ENCODE results near the gene ANKLE1. TPM values are rescaled to one million over a fixed set of nuclear protein-coding genes. Genes with fewer than 3 reads are reported as not detected.

The ANKLE1 gene
- total and polyA plus RNA-seq, 9 donors = 0.44 to 1.5 (median 1.0) TPM

GRCh38 chr19:17321655-17322489 is 40.2 kb downstream of the ANKLE1 start:
- Histone ChIP-seq H3K4me1 (ENCODE audit: control insufficient read depth, insufficient read depth, low read length) (peaks cover 3% of the 10 kb centered on the region), H3K4me3 (ENCODE audit: low read length) (no peak overlapping the region), H3K27ac (ENCODE audit: low read length) (no peak overlapping the region), H3K27me3 (ENCODE audit: control insufficient read depth, insufficient read depth, low read length) (no peaks in the 10 kb centered on the region), H3K36me3 (ENCODE audit: control insufficient read depth, insufficient read depth, low read length) (peaks cover 51% of the 10 kb centered on the region), H3K9me3 (replicated peaks; ENCODE audit: control insufficient read depth, low read depth, low read length) (no peaks in the 10 kb centered on the region)
- WGBS (ENCODE audit: insufficient coverage) = 75% methylated on average over 19 of the region's 19 CpGs
- no peak for DNase-seq

GRCh38 chr19:17322854-17323253 is 41.2 kb downstream of the ANKLE1 start:
- peaks cover 55% of the 10 kb centered on the region for H3K36me3 ChIP-seq (ENCODE audit: control insufficient read depth, insufficient read depth, low read length)
- no peak for DNase-seq
- H3K27me3 ChIP-seq (ENCODE audit: control insufficient read depth, insufficient read depth, low read length) = no peaks in the 10 kb centered on the region
- H3K27ac ChIP-seq (ENCODE audit: low read length) = no peak overlapping the region
- no peaks in the 10 kb centered on the region for H3K9me3 ChIP-seq (replicated peaks; ENCODE audit: control insufficient read depth, low read depth, low read length)
- peaks cover 3% of the 10 kb centered on the region for H3K4me1 ChIP-seq (ENCODE audit: control insufficient read depth, insufficient read depth, low read length)
- WGBS (ENCODE audit: insufficient coverage) = 64% methylated on average over 6 of the region's 10 CpGs
- H3K4me3 ChIP-seq (ENCODE audit: low read length) = no peak overlapping the region

GRCh38 chr19:17323300-17323963 is 41.7 kb downstream of the ANKLE1 start:
- Histone ChIP-seq H3K4me1 (ENCODE audit: control insufficient read depth, insufficient read depth, low read length) (peaks cover 7% of the 10 kb centered on the region), H3K4me3 (ENCODE audit: low read length) (no peak overlapping the region), H3K9me3 (replicated peaks; ENCODE audit: control insufficient read depth, low read depth, low read length) (no peaks in the 10 kb centered on the region), H3K27ac (ENCODE audit: low read length) (no peak overlapping the region), H3K27me3 (ENCODE audit: control insufficient read depth, insufficient read depth, low read length) (peaks cover 3% of the 10 kb centered on the region), H3K36me3 (ENCODE audit: control insufficient read depth, insufficient read depth, low read length) (peaks cover 55% of the 10 kb centered on the region)
- WGBS (ENCODE audit: insufficient coverage) = 17% methylated on average over 52 of the region's 56 CpGs
- DNase-seq = no peak

GRCh38 chr19:17323964-17324332 is 42.2 kb downstream of the ANKLE1 start:
- WGBS (ENCODE audit: insufficient coverage) = 8% methylated on average over 6 of the region's 7 CpGs
- DNase-seq = no peak
- Histone ChIP-seq H3K27ac (ENCODE audit: low read length) (no peak overlapping the region), H3K9me3 (replicated peaks; ENCODE audit: control insufficient read depth, low read depth, low read length) (no peaks in the 10 kb centered on the region), H3K4me3 (ENCODE audit: low read length) (no peak overlapping the region), H3K4me1 (ENCODE audit: control insufficient read depth, insufficient read depth, low read length) (peaks cover 10% of the 10 kb centered on the region), H3K36me3 (ENCODE audit: control insufficient read depth, insufficient read depth, low read length) (peaks cover 50% of the 10 kb centered on the region), H3K27me3 (ENCODE audit: control insufficient read depth, insufficient read depth, low read length) (peaks cover 6% of the 10 kb centered on the region)

GRCh38 chr19:17324357-17325114 is 42.8 kb downstream of the ANKLE1 start:
- Histone ChIP-seq H3K4me3 (ENCODE audit: low read length) (no peak overlapping the region), H3K4me1 (ENCODE audit: control insufficient read depth, insufficient read depth, low read length) (peaks cover 13% of the 10 kb centered on the region), H3K27ac (ENCODE audit: low read length) (no peak overlapping the region), H3K9me3 (replicated peaks; ENCODE audit: control insufficient read depth, low read depth, low read length) (no peaks in the 10 kb centered on the region), H3K27me3 (ENCODE audit: control insufficient read depth, insufficient read depth, low read length) (peaks cover 11% of the 10 kb centered on the region), H3K36me3 (ENCODE audit: control insufficient read depth, insufficient read depth, low read length) (peaks cover 45% of the 10 kb centered on the region)
- DNase-seq = no peak
- 82% methylated on average over 28 of the region's 28 CpGs for WGBS (ENCODE audit: insufficient coverage)

GRCh38 chr19:17325133-17325532 is 43.4 kb downstream of the ANKLE1 start:
- Histone ChIP-seq H3K27me3 (ENCODE audit: control insufficient read depth, insufficient read depth, low read length) (peaks cover 17% of the 10 kb centered on the region), H3K4me3 (ENCODE audit: low read length) (no peak overlapping the region), H3K27ac (ENCODE audit: low read length) (no peak overlapping the region), H3K36me3 (ENCODE audit: control insufficient read depth, insufficient read depth, low read length) (peaks cover 41% of the 10 kb centered on the region), H3K9me3 (replicated peaks; ENCODE audit: control insufficient read depth, low read depth, low read length) (no peaks in the 10 kb centered on the region), H3K4me1 (ENCODE audit: control insufficient read depth, insufficient read depth, low read length) (peaks cover 13% of the 10 kb centered on the region)
- 92% methylated on average over 16 of the region's 20 CpGs for WGBS (ENCODE audit: insufficient coverage)
- DNase-seq = no peak

- H3K27me3 ChIP-seq (ENCODE audit: control insufficient read depth, insufficient read depth, low read length) = peaks cover 26% of the 10 kb centered on the region
- 97% methylated on average over 5 of the region's 17 CpGs for WGBS (ENCODE audit: insufficient coverage)
- peaks cover 13% of the 10 kb centered on the region for H3K4me1 ChIP-seq (ENCODE audit: control insufficient read depth, insufficient read depth, low read length)
- peaks cover 41% of the 10 kb centered on the region for H3K36me3 ChIP-seq (ENCODE audit: control insufficient read depth, insufficient read depth, low read length)
- no peak for DNase-seq
- no peak overlapping the region for H3K4me3 ChIP-seq (ENCODE audit: low read length)
- no peak overlapping the region for H3K27ac ChIP-seq (ENCODE audit: low read length)
- H3K9me3 ChIP-seq (replicated peaks; ENCODE audit: control insufficient read depth, low read depth, low read length) = no peaks in the 10 kb centered on the region
Measured at GRCh38 chr19:17325881-17326594, 44.3 kb downstream of the ANKLE1 start.

- H3K4me3 ChIP-seq (ENCODE audit: low read length) = no peak overlapping the region
- DNase-seq = peak; percentile 26
- H3K36me3 ChIP-seq (ENCODE audit: control insufficient read depth, insufficient read depth, low read length) = peaks cover 41% of the 10 kb centered on the region
- no peak overlapping the region for H3K27ac ChIP-seq (ENCODE audit: low read length)
- WGBS (ENCODE audit: insufficient coverage) = 54% methylated on average over 7 of the region's 11 CpGs
- H3K4me1 ChIP-seq (ENCODE audit: control insufficient read depth, insufficient read depth, low read length) = peaks cover 13% of the 10 kb centered on the region
- no peaks in the 10 kb centered on the region for H3K9me3 ChIP-seq (replicated peaks; ENCODE audit: control insufficient read depth, low read depth, low read length)
- peaks cover 27% of the 10 kb centered on the region for H3K27me3 ChIP-seq (ENCODE audit: control insufficient read depth, insufficient read depth, low read length)
Measured at GRCh38 chr19:17326595-17326966, 44.9 kb downstream of the ANKLE1 start.

GRCh38 chr19:17327068-17327653 is 45.5 kb downstream of the ANKLE1 start:
- Histone ChIP-seq H3K4me1 (ENCODE audit: control insufficient read depth, insufficient read depth, low read length) (peaks cover 13% of the 10 kb centered on the region), H3K36me3 (ENCODE audit: control insufficient read depth, insufficient read depth, low read length) (peaks cover 35% of the 10 kb centered on the region), H3K27ac (ENCODE audit: low read length) (no peak overlapping the region), H3K9me3 (replicated peaks; ENCODE audit: control insufficient read depth, low read depth, low read length) (no peaks in the 10 kb centered on the region), H3K27me3 (ENCODE audit: control insufficient read depth, insufficient read depth, low read length) (peaks cover 27% of the 10 kb centered on the region), H3K4me3 (ENCODE audit: low read length) (no peak overlapping the region)
- WGBS (ENCODE audit: insufficient coverage) = 68% methylated on average over 15 of the region's 27 CpGs
- no peak for DNase-seq

All from muscle of leg (tissue), 11 donors.